NCI-H187 (cell line): Measurements from ENCODE around the gene SCO2.

Experiments
- DNase-seq, 2 experiments: peaks; one replicate each; lab custom pipeline; 2025; lab: John Stamatoyannopoulos, UW

Gene SCO2

GRCh38 chr22:50498322-50498890 lies 27.0 kb downstream of the SCO2 start:
- peak in 1 of 2 experiments; percentile 4 for DNase-seq

DNA sequence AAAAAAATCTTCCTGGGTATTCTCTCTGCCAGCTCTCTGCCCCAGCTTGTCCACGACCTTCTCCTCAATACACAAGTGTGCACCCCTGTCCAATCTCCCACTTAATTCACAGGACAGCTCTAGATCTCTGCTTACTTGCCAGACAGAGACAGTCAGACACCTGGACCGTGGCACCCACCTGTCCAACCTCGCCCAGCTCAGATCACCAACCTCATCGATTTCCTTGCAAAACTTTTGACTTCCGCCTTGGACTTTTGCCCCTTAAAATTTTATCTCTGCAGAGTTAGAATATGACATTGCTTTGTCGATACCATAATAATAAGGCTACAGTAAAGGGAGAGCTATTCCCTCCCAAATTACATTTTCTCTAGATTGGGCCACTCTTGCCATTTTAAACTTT lies 28.3 kb downstream of the SCO2 start:
- no peak for DNase-seq

DNA sequence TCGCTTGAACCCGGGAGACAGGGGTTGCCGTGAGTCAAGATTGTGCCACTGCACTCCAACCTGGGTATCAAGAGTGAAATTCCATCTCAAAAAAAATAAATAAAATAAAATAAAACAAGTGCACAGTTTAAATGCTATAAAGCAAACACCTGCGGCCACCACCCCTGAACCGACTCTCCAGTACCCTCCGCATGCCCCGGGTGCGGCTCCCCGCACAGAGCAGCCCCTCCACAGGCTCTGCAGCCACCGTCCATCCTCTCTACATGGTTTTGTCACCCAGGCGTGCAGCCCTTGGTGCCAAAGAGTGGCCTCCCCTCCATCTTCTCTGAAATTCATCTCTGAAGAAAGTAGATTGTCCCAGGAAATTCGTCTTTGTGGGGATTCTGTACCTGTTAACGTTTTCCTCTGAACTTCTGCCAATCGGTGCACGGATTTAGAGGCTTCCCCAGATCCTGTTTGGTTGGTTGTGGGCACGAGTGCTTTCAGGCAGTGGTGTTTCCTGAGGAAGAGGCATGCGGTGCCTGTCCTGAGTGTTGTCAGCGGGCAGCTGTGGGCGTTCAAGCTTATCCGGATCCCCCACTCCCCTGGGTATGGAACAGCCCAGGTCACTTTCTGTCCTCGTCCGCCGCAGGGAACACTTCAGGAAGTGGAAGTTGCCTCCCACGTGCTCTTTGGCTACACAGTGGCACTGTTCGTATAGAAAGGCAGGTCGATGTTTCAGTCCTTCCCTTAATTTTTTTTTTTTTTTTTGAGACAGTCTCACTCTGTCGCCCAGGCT lies 34.7 kb downstream of the SCO2 start:
- DNase-seq, result no peak

- no peak for DNase-seq
Observed at GRCh38 chr22:50489363-50490243, 35.8 kb downstream of the SCO2 start.

- DNase-seq, result no peak
Observed at GRCh38 chr22:50488886-50489285, 36.5 kb downstream of the SCO2 start.

DNA sequence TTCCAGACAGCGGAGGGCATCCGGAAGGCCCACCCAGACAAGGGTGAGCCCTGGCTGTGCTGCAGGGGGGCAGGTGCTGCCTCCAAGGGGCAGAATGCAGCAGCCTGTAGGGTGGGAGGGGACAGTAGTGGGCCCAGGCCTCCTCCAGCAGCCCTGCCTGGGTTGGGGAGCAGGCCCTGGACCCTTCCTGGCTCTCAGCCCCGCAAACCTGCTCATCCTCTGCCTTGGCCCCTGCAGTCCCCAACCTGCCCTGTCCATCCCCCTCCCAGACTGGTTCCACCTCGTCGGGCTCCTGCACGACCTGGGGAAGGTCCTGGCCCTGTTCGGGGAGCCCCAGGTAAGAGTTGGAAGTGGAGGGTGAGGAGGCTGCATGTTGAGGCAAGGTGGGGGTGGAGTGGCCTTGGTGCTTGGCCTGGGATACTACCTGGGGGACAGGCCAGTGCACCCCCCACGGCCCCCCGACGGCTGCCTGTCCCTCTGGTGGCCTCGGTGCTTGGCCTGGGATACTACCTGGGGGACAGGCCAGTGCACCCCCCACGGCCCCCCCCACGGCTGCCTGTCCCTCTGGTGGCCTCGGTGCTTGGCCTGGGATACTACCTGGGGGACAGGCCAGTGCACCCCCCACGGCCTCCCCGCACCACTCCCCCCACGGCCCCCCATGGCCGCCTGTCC lies 37.3 kb downstream of the SCO2 start:
- DNase-seq, result no peak

GRCh38 chr22:50487290-50488005 lies 38.0 kb downstream of the SCO2 start:
- no peak for DNase-seq

GRCh38 chr22:50486561-50487289 lies 38.7 kb downstream of the SCO2 start, which contains the start of gene MIOX:
MIOX (plus strand) TSS chr22:50486859; CDS start chr22:50486898, 39 bp downstream.
- DNase-seq, result no peak

DNA sequence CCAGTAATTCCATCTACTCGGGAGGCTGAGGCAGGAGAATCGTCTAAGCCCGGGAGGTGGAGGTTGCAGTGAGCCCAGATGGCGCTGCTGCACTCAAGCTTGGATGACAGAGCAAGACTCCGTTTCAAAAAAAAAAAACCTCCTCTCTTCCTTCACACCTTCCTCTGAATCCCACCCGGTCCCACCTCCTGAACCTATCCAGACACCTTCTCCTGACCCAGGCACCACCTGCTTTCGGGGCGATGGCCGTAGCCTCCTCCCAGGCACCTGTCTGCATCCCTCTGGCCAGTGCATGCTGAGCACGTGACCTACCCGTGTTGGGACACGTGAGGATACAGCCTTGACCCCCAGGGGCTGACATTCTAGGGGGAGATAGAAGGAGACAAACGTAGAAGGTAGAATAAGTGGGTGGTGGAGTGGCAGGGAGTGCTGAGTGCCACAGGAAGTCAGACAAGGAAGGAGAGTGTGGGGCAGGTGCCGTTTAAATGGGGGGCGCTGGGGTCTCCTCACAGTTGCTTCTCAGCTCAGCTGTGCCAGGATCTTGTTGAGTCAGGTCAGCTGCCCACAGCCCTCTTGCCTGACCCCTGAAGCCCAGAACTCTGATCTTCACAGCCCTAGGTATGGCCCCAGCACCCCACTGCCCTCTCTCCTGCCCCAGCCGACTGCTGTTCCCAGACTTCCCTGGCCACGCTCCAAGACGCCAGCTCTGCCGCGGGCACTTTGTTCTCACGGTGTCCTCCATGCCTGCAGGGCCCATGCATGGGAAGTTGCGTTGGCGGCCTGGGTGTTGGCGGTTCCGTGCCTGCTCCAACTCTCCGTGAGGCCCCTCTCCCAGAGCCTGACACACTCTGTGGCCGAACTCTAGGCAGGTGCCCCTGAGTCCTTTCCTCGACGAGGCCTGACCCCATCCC lies 39.9 kb downstream of the SCO2 start:
- DNase-seq, result no peak

- DNase-seq, result no peak
Observed at GRCh38 chr22:50483977-50484853, 41.2 kb downstream of the SCO2 start.

GRCh38 chr22:50483556-50483955 lies 41.8 kb downstream of the SCO2 start:
- DNase-seq, result no peak

GRCh38 chr22:50483106-50483505 lies 42.3 kb downstream of the SCO2 start:
- DNase-seq, result no peak

GRCh38 chr22:50482107-50483074 lies 43.0 kb downstream of the SCO2 start:
- no peak for DNase-seq

DNA sequence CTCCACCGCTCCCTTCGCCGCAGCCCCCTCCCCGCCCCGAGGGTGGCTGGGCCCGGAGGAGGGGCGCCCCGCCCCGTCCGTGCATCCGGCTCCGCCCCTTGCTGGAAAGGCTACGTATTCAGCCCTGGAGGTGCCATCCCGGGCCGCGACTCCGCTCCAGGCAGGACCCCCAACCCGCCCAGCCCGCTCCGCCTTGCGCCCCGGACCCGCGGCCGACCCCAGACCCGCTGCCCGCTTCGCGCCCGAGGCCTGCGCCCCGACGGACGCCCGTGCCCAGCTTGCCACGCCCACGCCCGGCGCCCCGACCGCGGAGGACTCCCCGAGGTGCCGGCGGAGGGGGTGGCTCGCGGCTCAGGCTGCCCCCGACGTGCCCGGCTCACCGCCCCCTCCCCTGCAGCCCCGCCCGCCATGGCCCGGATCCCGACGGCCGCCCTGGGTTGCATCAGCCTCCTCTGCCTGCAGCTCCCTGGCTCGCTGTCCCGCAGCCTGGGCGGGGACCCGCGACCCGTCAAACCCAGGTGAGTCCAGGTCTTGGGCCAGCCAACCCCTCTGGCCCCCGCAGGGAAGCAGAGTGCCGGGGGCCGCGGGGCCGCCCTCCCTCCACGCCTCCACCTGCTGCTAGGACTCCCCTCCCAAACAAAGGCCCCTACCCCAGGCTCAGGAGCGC lies 43.8 kb downstream of the SCO2 start, which contains the start of gene ADM2:
Gene ADM2 (plus strand): TSS at position 104 of the 667 bp plus-strand sequence. CDS start 305 bp downstream, at position 409.
- no peak for DNase-seq

DNA sequence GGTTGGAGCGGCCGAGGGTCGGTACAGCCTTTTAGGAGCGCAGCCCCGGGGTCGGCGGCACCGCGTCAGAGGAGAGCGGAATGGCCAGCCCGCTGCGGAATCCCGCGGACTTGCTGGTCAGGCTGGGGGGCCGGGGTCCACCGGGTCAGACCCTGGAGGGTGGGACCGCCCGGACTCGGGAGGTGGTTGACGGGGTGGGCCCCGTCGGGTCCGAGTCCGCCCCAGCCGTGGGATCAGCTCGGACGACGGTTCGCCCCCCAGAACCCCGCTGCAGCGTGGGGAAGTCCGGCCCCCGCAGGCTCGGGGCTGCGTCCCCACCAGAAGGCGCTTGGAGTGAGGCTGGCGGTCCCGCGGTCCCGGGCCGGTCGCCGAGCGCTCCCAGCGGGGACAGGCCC lies 44.4 kb downstream of the SCO2 start:
- DNase-seq, result no peak

DNA sequence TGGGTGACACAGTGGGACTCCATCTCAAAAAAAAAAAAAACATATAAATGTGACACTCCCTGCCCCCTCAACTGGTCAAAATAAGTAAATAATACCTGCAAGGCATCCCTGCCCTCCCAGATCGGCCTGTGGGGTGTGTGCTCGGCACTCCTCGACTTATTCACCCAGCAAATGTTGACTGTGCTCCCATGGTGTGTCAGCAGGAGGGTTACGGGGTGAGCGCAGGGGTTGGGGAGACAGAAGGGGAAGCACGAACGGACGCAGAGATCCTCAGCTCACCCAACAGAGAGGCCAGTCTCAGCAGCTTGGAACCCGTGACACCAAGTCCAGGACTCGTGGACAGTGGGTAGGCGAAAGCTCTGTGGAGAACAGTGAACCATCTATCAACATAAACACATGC lies 45.7 kb downstream of the SCO2 start:
- no peak for DNase-seq

- DNase-seq, result no peak
Observed at GRCh38 chr22:50477923-50478322, 47.5 kb downstream of the SCO2 start.
